ENCODE data around the gene THSD7B. TPM values are rescaled to one million over a fixed set of nuclear protein-coding genes. Genes with fewer than 3 reads are reported as not detected.
"Not testable (repeated sequence)": the region's sequence is repeated elsewhere in the genome, so short reads cannot be mapped to it uniquely, and the experiment has no call there.

THSD7B gene
- total RNA-seq, 1 donor from 2014 or later: 0.14 TPM

GRCh38 chr2:137525641-137526190 is 760.4 kb downstream of the THSD7B start:
- DNase-seq: no peak
- no peaks in the 10 kb centered on the region for H3K9me3 ChIP-seq
- H3K4me1 ChIP-seq: no peaks in the 10 kb centered on the region
- H3K27me3 ChIP-seq: no peaks in the 10 kb centered on the region
- no peak for ATAC-seq
- no peak overlapping the region for H3K27ac ChIP-seq
- no peaks in the 10 kb centered on the region for H3K36me3 ChIP-seq
- H3K4me3 ChIP-seq: no peak overlapping the region
- intact Hi-C loops (cut with DNase I): no loop called here
- TF ChIP-seq, protein P1, sequence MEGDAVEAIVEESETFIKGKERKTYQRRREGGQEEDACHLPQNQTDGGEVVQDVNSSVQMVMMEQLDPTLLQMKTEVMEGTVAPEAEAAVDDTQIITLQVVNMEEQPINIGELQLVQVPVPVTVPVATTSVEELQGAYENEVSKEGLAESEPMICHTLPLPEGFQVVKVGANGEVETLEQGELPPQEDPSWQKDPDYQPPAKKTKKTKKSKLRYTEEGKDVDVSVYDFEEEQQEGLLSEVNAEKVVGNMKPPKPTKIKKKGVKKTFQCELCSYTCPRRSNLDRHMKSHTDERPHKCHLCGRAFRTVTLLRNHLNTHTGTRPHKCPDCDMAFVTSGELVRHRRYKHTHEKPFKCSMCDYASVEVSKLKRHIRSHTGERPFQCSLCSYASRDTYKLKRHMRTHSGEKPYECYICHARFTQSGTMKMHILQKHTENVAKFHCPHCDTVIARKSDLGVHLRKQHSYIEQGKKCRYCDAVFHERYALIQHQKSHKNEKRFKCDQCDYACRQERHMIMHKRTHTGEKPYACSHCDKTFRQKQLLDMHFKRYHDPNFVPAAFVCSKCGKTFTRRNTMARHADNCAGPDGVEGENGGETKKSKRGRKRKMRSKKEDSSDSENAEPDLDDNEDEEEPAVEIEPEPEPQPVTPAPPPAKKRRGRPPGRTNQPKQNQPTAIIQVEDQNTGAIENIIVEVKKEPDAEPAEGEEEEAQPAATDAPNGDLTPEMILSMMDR (IDR thresholded peaks at IDR 0.05): no peak

- no peaks in the 10 kb centered on the region for H3K27me3 ChIP-seq
- TF ChIP-seq, protein P1 (IDR thresholded peaks at IDR 0.05): no peak
- no peaks in the 10 kb centered on the region for H3K36me3 ChIP-seq
- intact Hi-C loops (cut with DNase I): no loop called here
- H3K27ac ChIP-seq: no peak overlapping the region
- H3K4me1 ChIP-seq: no peaks in the 10 kb centered on the region
- H3K4me3 ChIP-seq: no peak overlapping the region
- H3K9me3 ChIP-seq: no peaks in the 10 kb centered on the region
- ATAC-seq (no peak), DNase-seq (no peak)
These were observed 770.6 kb downstream of the THSD7B start for GRCh38 chr2:137535897-137536296.

DNA sequence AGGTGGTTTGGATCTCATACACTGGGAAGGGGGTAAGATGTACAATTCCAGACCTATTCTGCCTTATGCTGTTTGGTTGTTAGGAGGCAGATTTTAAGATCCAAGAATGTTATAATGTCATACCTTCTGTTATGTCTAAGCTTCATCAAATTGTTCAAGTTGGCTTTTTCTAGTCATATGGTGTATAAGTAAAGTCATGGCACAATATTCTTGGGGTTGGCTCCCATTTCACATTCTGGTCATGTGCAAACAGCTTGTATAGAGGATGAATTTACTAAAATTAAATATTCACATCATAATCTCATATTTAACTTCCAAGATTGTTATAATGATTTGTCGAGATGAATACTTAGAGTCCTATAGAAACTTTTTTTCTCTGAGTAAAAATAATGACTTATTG is 774.0 kb downstream of the THSD7B start:
- H3K27me3 ChIP-seq: no peaks in the 10 kb centered on the region
- ATAC-seq (no peak), DNase-seq (no peak)
- H3K9me3 ChIP-seq: no peaks in the 10 kb centered on the region
- no peaks in the 10 kb centered on the region for H3K36me3 ChIP-seq
- no peak overlapping the region for H3K4me3 ChIP-seq
- no peak overlapping the region for H3K27ac ChIP-seq
- TF ChIP-seq, protein P1 (IDR thresholded peaks at IDR 0.05): no peak
- no peaks in the 10 kb centered on the region for H3K4me1 ChIP-seq
- intact Hi-C loops (cut with DNase I): no loop called here

GRCh38 chr2:137547842-137548241 is 782.5 kb downstream of the THSD7B start:
- no peaks in the 10 kb centered on the region for H3K27me3 ChIP-seq
- no peaks in the 10 kb centered on the region for H3K36me3 ChIP-seq
- intact Hi-C loops (cut with DNase I): no loop called here
- H3K27ac ChIP-seq: no peak overlapping the region
- H3K9me3 ChIP-seq: no peaks in the 10 kb centered on the region
- ATAC-seq (no peak), DNase-seq (no peak)
- TF ChIP-seq, protein P1 (IDR thresholded peaks at IDR 0.05): no peak
- H3K4me1 ChIP-seq: no peaks in the 10 kb centered on the region
- no peak overlapping the region for H3K4me3 ChIP-seq

GRCh38 chr2:137566387-137566786 is 801.0 kb downstream of the THSD7B start:
- no peak overlapping the region for H3K4me3 ChIP-seq
- intact Hi-C loops (cut with DNase I): no loop called here
- H3K36me3 ChIP-seq: no peaks in the 10 kb centered on the region
- H3K27ac ChIP-seq: no peak overlapping the region
- peak; percentile 81 for ATAC-seq
- no peak for DNase-seq
- no peaks in the 10 kb centered on the region for H3K4me1 ChIP-seq
- no peaks in the 10 kb centered on the region for H3K27me3 ChIP-seq
- H3K9me3 ChIP-seq: no peaks in the 10 kb centered on the region
- TF ChIP-seq, protein P1 (IDR thresholded peaks at IDR 0.05): no peak

- no peaks in the 10 kb centered on the region for H3K27me3 ChIP-seq
- intact Hi-C loops (cut with DNase I): no loop called here
- DNase-seq: no peak
- H3K4me1 ChIP-seq: no peaks in the 10 kb centered on the region
- TF ChIP-seq, protein P1 (IDR thresholded peaks at IDR 0.05): no peak
- no peaks in the 10 kb centered on the region for H3K9me3 ChIP-seq
- H3K36me3 ChIP-seq: no peaks in the 10 kb centered on the region
- H3K27ac ChIP-seq: no peak overlapping the region
- H3K4me3 ChIP-seq: no peak overlapping the region
- no peak for ATAC-seq
These were observed 805.1 kb downstream of the THSD7B start for GRCh38 chr2:137570484-137570883.

DNA sequence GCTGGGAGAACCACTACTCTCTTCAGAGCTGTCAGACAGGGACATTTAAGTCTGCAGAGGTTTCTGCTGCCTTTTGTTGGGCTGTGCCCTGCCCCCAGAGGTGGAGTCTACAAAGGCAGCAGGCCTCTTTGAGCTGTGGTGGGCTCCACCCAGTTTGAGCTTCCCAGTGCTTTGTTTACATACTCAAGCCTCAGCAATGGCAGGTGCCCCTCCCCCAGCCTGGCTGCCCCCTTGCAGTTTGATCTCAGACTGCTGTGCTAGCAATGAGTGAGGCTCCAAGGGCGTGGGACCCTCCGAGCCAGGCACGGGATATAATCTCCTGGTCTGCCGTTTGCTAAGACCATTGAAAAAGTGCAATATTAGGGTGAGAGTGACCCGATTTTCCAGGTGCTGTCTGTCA is 822.5 kb downstream of the THSD7B start:
- DNase-seq; H3K9me3 ChIP-seq; H3K36me3 ChIP-seq; H3K4me3 ChIP-seq; H3K4me1 ChIP-seq; ATAC-seq; H3K27me3 ChIP-seq; H3K27ac ChIP-seq; intact Hi-C loops (cut with DNase I): not testable (repeated sequence)

DNA sequence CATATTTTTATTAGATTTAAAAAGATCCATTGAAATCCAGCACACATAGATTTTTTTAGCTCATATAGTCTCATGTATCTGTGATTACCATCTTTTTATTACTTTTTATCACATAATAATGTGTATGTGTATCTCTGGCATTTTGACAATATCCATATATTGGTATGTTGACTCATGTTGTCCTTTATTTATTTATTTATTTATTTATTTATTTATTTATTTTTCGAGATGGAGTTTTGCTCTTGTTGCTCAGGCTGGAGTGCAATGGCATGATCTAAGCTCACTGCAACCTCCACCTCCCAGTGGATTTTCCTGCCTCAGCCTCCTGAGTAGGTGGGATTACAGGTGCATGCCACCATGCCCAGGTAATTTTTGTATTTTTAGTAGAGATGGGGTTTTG is 823.2 kb downstream of the THSD7B start:
- H3K27ac ChIP-seq; H3K4me3 ChIP-seq; H3K9me3 ChIP-seq; H3K27me3 ChIP-seq; DNase-seq; H3K36me3 ChIP-seq; ATAC-seq; H3K4me1 ChIP-seq; intact Hi-C loops (cut with DNase I): not testable (repeated sequence)

Data from upper lobe of right lung (tissue), 1 donor.